CD8-positive, alpha-beta memory T cell (primary cell): ENCODE results near the gene TANC1. TPM values are rescaled to one million over a fixed set of nuclear protein-coding genes. Genes with fewer than 3 reads are reported as not detected.

Experiments used
- CTCF ChIA-PET: fragments of 350-600 bp; sonication (Branson Sonifier 250); formaldehyde crosslinking; loops from one replicate; lab custom pipeline; 2021; ENCODE audit warnings: antibody characterized with exemption; lab: Charles Lee
- POLR2A ChIA-PET: fragments of 350-600 bp; sonication (Branson Sonifier 250); formaldehyde crosslinking; loops from one replicate; lab custom pipeline; 2021; ENCODE audit warnings: antibody characterized with exemption; lab: Charles Lee
- DNase-seq, 5 donors: peaks; one replicate each; pipeline versions ENCODE4 v3.0.0 to v3.0.0-alpha.2; 2020 to 2022; ENCODE audit warnings: mixed read lengths in 1 of 5
- H3K27ac ChIP-seq: one replicate; pipeline ENCODE4 v1.7.0; 2013; ENCODE audit warnings: low read depth, mild to moderate bottlenecking, low read length, moderate library complexity
- H3K27me3 ChIP-seq: 2 replicates; pipeline ENCODE4 v1.7.0; 2013; ENCODE audit warnings: low read length, mild to moderate bottlenecking; ENCODE audit not compliant: insufficient read depth, poor library complexity, severe bottlenecking
- H3K36me3 ChIP-seq: 2 replicates; pipeline ENCODE4 v1.7.0; 2013; ENCODE audit warnings: mild to moderate bottlenecking, low read length, moderate library complexity; ENCODE audit not compliant: insufficient read depth
- H3K4me1 ChIP-seq: 2 replicates; pipeline ENCODE4 v1.7.0; 2013; ENCODE audit warnings: mild to moderate bottlenecking, low read length, moderate library complexity; ENCODE audit not compliant: insufficient read depth
- H3K4me3 ChIP-seq: 2 replicates; pipeline ENCODE4 v1.7.0; 2013; ENCODE audit warnings: mild to moderate bottlenecking, low read length
- H3K9me3 ChIP-seq: 2 replicates; pipeline ENCODE4 v1.7.0; 2013; ENCODE audit warnings: mild to moderate bottlenecking, low read length
- H3K27ac Mint-ChIP-seq, 8 donors: one replicate each; pipeline ENCODE4 v1.8.0; 2020 to 2021; ENCODE audit warnings: mixed read lengths in 8 of 8, mild to moderate bottlenecking in 6 of 8, inconsistent platforms in 3 of 8, moderate library complexity in 3 of 8
- H3K27me3 Mint-ChIP-seq, 2 donors: one replicate each; pipeline ENCODE4 v1.8.0; 2020 to 2021; ENCODE audit warnings: mixed read lengths in 2 of 2, mild to moderate bottlenecking in 1 of 2, moderate library complexity in 1 of 2
- H3K36me3 Mint-ChIP-seq, 3 donors: one replicate each; pipeline ENCODE4 v1.8.0; 2020 to 2021; ENCODE audit warnings: mixed read lengths in 3 of 3, inconsistent platforms in 1 of 3, mild to moderate bottlenecking in 1 of 3
- H3K4me1 Mint-ChIP-seq, 3 donors: one replicate each; pipeline ENCODE4 v1.8.0; 2020 to 2021; ENCODE audit warnings: mixed read lengths in 3 of 3, inconsistent platforms in 1 of 3, mild to moderate bottlenecking in 1 of 3
- H3K4me3 Mint-ChIP-seq, 7 donors: one replicate each; pipeline ENCODE4 v1.8.0; 2020 to 2021; ENCODE audit warnings: mixed read lengths in 7 of 7, mild to moderate bottlenecking in 6 of 7, moderate library complexity in 4 of 7, inconsistent platforms in 2 of 7
- H3K9me3 Mint-ChIP-seq, 5 donors: one replicate each; pipeline ENCODE4 v1.8.0; 2020 to 2022; ENCODE audit warnings: mixed read lengths in 5 of 5, mild to moderate bottlenecking in 3 of 5, moderate library complexity in 2 of 5, inconsistent platforms in 1 of 5
- polyA plus RNA-seq: library from polyadenylated mRNA; unstranded; fragments of 300-500 nt; fragmentation: Illumina TruSeq; gene quantifications from one replicate; pipeline ENCODE4 v1.2.3, GENCODE V29; 2021
- total RNA-seq, 2 experiments: library from RNA; stranded (reverse); gene quantifications; one replicate each; pipeline ENCODE4 v1.2.3, GENCODE V29; 2021

The TANC1 gene
- total and polyA plus RNA-seq, 3 experiments from 2014 or later = 0.11 to 0.64 (median 0.13) TPM

DNA sequence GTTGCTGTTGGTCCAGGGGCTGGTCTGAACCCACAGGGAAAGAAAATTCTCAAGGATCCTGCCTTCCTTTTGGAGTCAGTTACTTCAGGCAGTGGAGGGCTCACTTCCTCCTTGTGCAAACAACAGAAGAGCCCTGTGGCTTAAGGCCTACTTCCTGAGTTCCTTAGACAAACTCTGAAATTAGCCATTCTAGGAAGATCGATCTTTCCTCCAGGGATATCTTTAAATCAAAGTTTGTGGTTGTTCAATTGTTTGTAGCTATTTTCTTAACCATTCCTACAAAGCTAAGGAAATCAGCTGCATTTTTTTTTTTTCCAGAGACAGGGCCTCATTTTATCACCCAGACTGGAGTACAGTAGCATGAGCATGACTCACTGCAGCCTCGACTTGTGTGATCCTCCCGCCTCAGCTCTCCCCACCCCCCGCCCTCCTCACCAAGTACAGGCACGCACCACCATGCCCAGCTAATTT is 156.0 kb downstream of the TANC1 start:
- H3K27me3 Mint-ChIP-seq = peaks cover 0 to 7% of the 10 kb centered on the region in 2 donors
- Histone ChIP-seq H3K27ac (peak overlapping the region; percentile 10), H3K4me3 (no peak overlapping the region), H3K27me3 (no peaks in the 10 kb centered on the region), H3K36me3 (no peaks in the 10 kb centered on the region), H3K9me3 (no peaks in the 10 kb centered on the region), H3K4me1 (peaks cover 12% of the 10 kb centered on the region)
- peak overlapping the region in 1 of 7 donors; percentile 21 for H3K4me3 Mint-ChIP-seq
- CTCF ChIA-PET = interaction anchor here (1.5 to 2.2 kb wide), 2 partner anchors 8 to 9 kb away, joined by 3 to 6 read pairs; no protein-coding TSS in a partner anchor
- DNase-seq = no peak
- H3K4me1 Mint-ChIP-seq = peaks cover 10 to 24% (median 19%) of the 10 kb centered on the region in 3 donors
- peak overlapping the region in 7 of 8 donors; percentile 13 to 83 (median 60) for H3K27ac Mint-ChIP-seq
- no peaks in the 10 kb centered on the region for H3K9me3 Mint-ChIP-seq
- H3K36me3 Mint-ChIP-seq = no peaks in the 10 kb centered on the region
- POLR2A ChIA-PET = no interaction called here

- Histone ChIP-seq H3K4me3 (no peak overlapping the region), H3K4me1 (peaks cover 14% of the 10 kb centered on the region), H3K9me3 (no peaks in the 10 kb centered on the region), H3K27me3 (no peaks in the 10 kb centered on the region), H3K36me3 (no peaks in the 10 kb centered on the region), H3K27ac (peak overlapping the region; percentile 10)
- ChIA-PET CTCF (interaction anchor here (1.5 to 2.2 kb wide), 2 partner anchors 8 to 9 kb away, joined by 3 to 6 read pairs; no protein-coding TSS in a partner anchor), POLR2A (no interaction called here)
- Mint-ChIP-seq H3K4me3 (no peak overlapping the region), H3K27ac (peak overlapping the region in 6 of 8 donors; percentile 47 to 65 (median 58)), H3K27me3 (peaks cover 0 to 5% of the 10 kb centered on the region in 2 donors), H3K36me3 (no peaks in the 10 kb centered on the region), H3K9me3 (no peaks in the 10 kb centered on the region), H3K4me1 (peaks cover 11 to 21% (median 20%) of the 10 kb centered on the region in 3 donors)
- no peak for DNase-seq
These were observed 156.6 kb downstream of the TANC1 start for GRCh38 chr2:159124931-159125467.

GRCh38 chr2:159125858-159126257 is 157.4 kb downstream of the TANC1 start:
- Mint-ChIP-seq H3K27me3 (peaks cover 0 to 3% of the 10 kb centered on the region in 2 donors), H3K36me3 (no peaks in the 10 kb centered on the region), H3K4me1 (peaks cover 11 to 21% (median 20%) of the 10 kb centered on the region in 3 donors), H3K9me3 (no peaks in the 10 kb centered on the region), H3K27ac (peak overlapping the region in 2 of 8 donors; percentile 55 to 68), H3K4me3 (no peak overlapping the region)
- no peak for DNase-seq
- H3K36me3 ChIP-seq = no peaks in the 10 kb centered on the region
- ChIA-PET CTCF (interaction anchor here (1.5 to 2.2 kb wide), 2 partner anchors 8 to 9 kb away, joined by 3 to 6 read pairs; no protein-coding TSS in a partner anchor), POLR2A (no interaction called here)
- H3K9me3 ChIP-seq = no peaks in the 10 kb centered on the region
- H3K4me3 ChIP-seq = no peak overlapping the region
- H3K27me3 ChIP-seq = no peaks in the 10 kb centered on the region
- peaks cover 14% of the 10 kb centered on the region for H3K4me1 ChIP-seq
- H3K27ac ChIP-seq = no peak overlapping the region

DNA sequence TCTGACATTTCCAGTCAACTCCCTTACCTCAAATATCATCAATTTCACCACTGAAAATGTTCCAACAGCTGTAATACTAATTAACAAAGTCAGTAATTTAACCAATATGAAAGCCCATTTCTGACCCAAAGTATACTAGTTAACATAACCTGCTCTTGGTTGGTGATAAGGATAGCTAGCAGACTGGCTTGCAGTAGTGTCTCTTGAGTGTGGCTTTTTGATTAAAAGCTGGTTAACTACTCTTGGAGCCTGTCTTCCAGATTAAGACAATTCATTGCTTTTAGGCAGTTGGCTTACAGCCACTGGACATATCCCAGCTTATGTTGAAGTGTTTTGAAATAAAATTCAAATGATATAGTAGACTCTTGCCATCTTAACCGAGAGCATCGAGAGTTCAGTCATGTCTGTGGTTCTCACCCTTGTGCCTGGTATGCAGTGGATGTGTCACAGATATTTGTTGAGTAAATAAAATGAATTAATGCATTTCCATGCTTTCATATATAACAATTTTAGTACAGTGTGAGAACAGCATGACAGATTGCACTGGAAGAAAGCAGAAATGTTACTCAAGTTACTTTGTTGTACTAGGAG is 158.1 kb downstream of the TANC1 start:
- H3K36me3 Mint-ChIP-seq = no peaks in the 10 kb centered on the region
- ChIA-PET POLR2A (no interaction called here), CTCF (interaction anchor here (2.2 kb wide), 1 partner anchor 7 kb away, joined by 6 read pairs; no protein-coding TSS in a partner anchor)
- H3K27ac Mint-ChIP-seq = peak overlapping the region in 1 of 8 donors; percentile 7
- no peaks in the 10 kb centered on the region for H3K27me3 ChIP-seq
- no peaks in the 10 kb centered on the region for H3K36me3 ChIP-seq
- H3K9me3 ChIP-seq = no peaks in the 10 kb centered on the region
- H3K27ac ChIP-seq = no peak overlapping the region
- H3K4me3 ChIP-seq = no peak overlapping the region
- no peak for DNase-seq
- H3K9me3 Mint-ChIP-seq = no peaks in the 10 kb centered on the region
- peaks cover 11 to 22% (median 21%) of the 10 kb centered on the region in 3 donors for H3K4me1 Mint-ChIP-seq
- peaks cover 14% of the 10 kb centered on the region for H3K4me1 ChIP-seq
- no peak overlapping the region for H3K4me3 Mint-ChIP-seq
- peaks cover 0 to 3% of the 10 kb centered on the region in 2 donors for H3K27me3 Mint-ChIP-seq

DNA sequence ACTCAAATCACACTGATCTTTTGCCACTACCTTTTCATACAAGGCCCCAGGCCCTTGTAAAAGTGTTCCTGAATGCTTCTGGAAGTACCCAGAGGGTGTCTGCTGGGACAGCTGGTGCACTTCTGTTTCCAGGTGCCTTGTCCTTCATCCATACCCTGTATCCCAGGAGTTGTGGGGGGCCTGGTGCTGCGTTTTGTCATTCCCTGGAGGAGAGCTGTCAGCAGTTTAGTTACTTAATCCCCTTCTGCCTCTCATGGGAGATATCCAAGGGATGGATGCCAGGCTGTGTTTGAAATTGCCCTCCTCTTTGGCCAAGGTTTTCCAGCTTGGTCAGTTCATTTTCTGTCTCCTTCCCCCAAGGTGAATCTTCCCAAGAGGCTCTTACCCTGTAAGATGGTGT is 159.8 kb downstream of the TANC1 start:
- H3K4me1 ChIP-seq = peaks cover 14% of the 10 kb centered on the region
- no peaks in the 10 kb centered on the region for H3K9me3 ChIP-seq
- H3K4me3 ChIP-seq = no peak overlapping the region
- Mint-ChIP-seq H3K36me3 (no peaks in the 10 kb centered on the region), H3K9me3 (no peaks in the 10 kb centered on the region), H3K4me1 (peaks cover 11 to 29% (median 28%) of the 10 kb centered on the region in 3 donors), H3K27me3 (peaks cover 0 to 4% of the 10 kb centered on the region in 2 donors), H3K27ac (no peak overlapping the region), H3K4me3 (no peak overlapping the region)
- no peaks in the 10 kb centered on the region for H3K27me3 ChIP-seq
- POLR2A ChIA-PET = no interaction called here
- DNase-seq = no peak
- H3K36me3 ChIP-seq = no peaks in the 10 kb centered on the region
- CTCF ChIA-PET = no interaction called here
- no peak overlapping the region for H3K27ac ChIP-seq

GRCh38 chr2:159129269-159129668 is 160.8 kb downstream of the TANC1 start:
- peak overlapping the region in 2 of 7 donors; percentile 60 to 77 for H3K4me3 Mint-ChIP-seq
- ChIA-PET CTCF (interaction anchor here (3.0 kb wide), 1 partner anchor 10 kb away, joined by 10 read pairs; no protein-coding TSS in a partner anchor), POLR2A (no interaction called here)
- no peak for DNase-seq
- peak overlapping the region in 3 of 8 donors; percentile 47 to 91 (median 60) for H3K27ac Mint-ChIP-seq
- no peaks in the 10 kb centered on the region for H3K36me3 Mint-ChIP-seq
- no peak overlapping the region for H3K27ac ChIP-seq
- no peaks in the 10 kb centered on the region for H3K36me3 ChIP-seq
- H3K27me3 ChIP-seq = no peaks in the 10 kb centered on the region
- peaks cover 13% of the 10 kb centered on the region for H3K4me1 ChIP-seq
- no peak overlapping the region for H3K4me3 ChIP-seq
- H3K27me3 Mint-ChIP-seq = peaks cover 0 to 4% of the 10 kb centered on the region in 2 donors
- no peaks in the 10 kb centered on the region for H3K9me3 Mint-ChIP-seq
- H3K4me1 Mint-ChIP-seq = peaks cover 10 to 26% (median 25%) of the 10 kb centered on the region in 3 donors
- no peaks in the 10 kb centered on the region for H3K9me3 ChIP-seq

DNA sequence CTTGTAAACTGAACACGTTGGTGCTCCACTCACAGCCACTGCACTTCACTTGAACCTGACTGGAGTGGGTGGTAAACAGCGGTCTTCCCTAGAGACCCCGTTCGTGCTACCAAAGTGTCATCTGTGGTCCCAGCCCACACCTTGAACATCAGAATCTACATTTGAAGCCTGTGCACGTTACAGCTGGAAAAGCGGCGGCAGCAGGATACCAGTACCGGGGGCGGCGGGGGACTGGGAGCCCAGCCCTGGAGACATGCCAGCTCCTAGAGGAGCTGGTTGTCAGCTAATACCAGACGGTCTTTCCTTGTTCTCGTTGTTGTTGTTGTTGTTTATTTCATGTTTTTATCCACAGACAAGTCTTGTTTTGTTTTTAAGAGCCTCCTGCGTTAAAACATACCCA is 161.4 kb downstream of the TANC1 start:
- Mint-ChIP-seq H3K27ac (peak overlapping the region in 2 of 8 donors; percentile 5 to 58), H3K4me3 (no peak overlapping the region)
- H3K4me1 ChIP-seq = peaks cover 7% of the 10 kb centered on the region

GRCh38 chr2:159130302-159130701 is 161.9 kb downstream of the TANC1 start:
- Histone ChIP-seq H3K27ac (no peak overlapping the region), H3K9me3 (no peaks in the 10 kb centered on the region), H3K27me3 (no peaks in the 10 kb centered on the region), H3K4me3 (no peak overlapping the region), H3K36me3 (no peaks in the 10 kb centered on the region), H3K4me1 (peaks cover 3% of the 10 kb centered on the region)
- no peaks in the 10 kb centered on the region for H3K36me3 Mint-ChIP-seq
- ChIA-PET POLR2A (no interaction called here), CTCF (interaction anchor here (3.0 kb wide), 1 partner anchor 11 kb away, joined by 10 read pairs; no protein-coding TSS in a partner anchor)
- H3K9me3 Mint-ChIP-seq = no peaks in the 10 kb centered on the region
- peak overlapping the region in 1 of 7 donors; percentile 42 for H3K4me3 Mint-ChIP-seq
- peaks cover 0 to 4% of the 10 kb centered on the region in 2 donors for H3K27me3 Mint-ChIP-seq
- peak overlapping the region in 1 of 8 donors; percentile 4 for H3K27ac Mint-ChIP-seq
- H3K4me1 Mint-ChIP-seq = peaks cover 4 to 16% (median 15%) of the 10 kb centered on the region in 3 donors
- no peak for DNase-seq

More for the DNA sequence above, 161.4 kb downstream of the TANC1 start:
- Histone ChIP-seq H3K9me3 (no peaks in the 10 kb centered on the region), H3K4me3 (no peak overlapping the region), H3K27ac (no peak overlapping the region), H3K36me3 (no peaks in the 10 kb centered on the region), H3K27me3 (no peaks in the 10 kb centered on the region)
- H3K27me3 Mint-ChIP-seq = peaks cover 0 to 4% of the 10 kb centered on the region in 2 donors
- CTCF ChIA-PET = interaction anchor here (3.0 kb wide), 1 partner anchor 11 kb away, joined by 10 read pairs; no protein-coding TSS in a partner anchor
- H3K36me3 Mint-ChIP-seq = no peaks in the 10 kb centered on the region
- peaks cover 5 to 21% (median 20%) of the 10 kb centered on the region in 3 donors for H3K4me1 Mint-ChIP-seq
- H3K9me3 Mint-ChIP-seq = no peaks in the 10 kb centered on the region
- DNase-seq = no peak
- POLR2A ChIA-PET = no interaction called here
